HG02763 (cell line): ENCODE data around the gene CTNNA3.

Source experiments
- ATAC-seq: cut with Tn5 transposase; IDR thresholded peaks from one replicate; pipeline ENCODE4 v1.9.1; 2021; ENCODE audit warnings: mild to moderate bottlenecking, moderate library complexity; ENCODE audit not compliant: unreplicated experiment

Gene CTNNA3

DNA sequence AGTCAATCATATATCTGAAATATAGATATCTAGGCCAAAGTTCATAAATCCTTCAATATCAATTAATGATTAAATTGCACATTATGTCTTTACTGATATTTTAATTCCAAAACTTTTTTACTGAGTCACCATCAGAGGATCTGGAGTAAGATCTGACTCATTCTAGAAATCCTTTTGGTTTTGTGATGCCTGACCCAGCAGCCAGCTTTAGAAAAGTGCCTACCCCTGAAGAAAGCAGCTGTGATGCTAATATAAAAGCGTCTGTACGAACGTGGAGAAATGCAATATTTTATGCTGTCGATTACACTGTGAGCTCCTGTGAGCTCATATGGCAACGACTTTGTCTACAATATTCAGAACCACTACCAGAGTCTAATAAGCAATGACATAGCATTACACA is 912.7 kb downstream of the CTNNA3 start:
- no peak for ATAC-seq

DNA sequence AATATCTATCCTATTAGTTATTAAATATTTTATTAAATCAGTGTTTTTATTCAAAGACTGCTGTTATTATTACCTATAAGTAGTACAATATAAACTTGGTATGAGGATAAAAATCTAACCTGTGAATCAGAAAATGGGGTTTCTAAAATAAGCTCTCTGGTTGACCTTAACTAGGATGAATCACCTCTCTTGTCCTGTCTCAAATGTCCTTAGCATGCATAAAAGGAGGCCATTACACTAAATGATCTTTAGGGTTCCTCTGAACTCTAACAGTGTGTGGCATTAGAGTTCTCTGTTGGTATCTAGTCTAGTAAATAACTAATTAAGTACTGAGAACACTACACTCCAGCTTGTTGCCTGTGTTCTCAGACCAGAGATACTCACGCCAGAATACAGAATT is 913.2 kb downstream of the CTNNA3 start:
- ATAC-seq: no peak

DNA sequence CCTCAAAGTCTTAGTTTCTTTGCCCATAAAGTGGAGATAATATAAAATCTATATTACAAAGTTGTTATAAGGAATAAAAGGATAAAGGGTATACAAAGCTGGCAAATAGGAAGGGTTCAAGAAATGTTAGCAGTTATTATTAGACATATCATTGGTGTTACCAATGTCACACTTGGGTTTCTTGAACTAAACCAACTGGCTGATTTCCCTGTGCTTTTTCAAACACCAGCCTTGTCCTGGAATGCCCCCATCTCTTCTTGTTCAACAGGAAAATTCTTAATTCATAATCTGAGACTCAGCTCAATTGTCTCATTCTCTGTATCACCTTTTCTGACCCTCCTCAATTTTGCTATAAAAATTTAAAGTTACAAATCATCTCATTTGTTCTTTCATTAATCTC is 913.9 kb downstream of the CTNNA3 start:
- no peak for ATAC-seq

DNA sequence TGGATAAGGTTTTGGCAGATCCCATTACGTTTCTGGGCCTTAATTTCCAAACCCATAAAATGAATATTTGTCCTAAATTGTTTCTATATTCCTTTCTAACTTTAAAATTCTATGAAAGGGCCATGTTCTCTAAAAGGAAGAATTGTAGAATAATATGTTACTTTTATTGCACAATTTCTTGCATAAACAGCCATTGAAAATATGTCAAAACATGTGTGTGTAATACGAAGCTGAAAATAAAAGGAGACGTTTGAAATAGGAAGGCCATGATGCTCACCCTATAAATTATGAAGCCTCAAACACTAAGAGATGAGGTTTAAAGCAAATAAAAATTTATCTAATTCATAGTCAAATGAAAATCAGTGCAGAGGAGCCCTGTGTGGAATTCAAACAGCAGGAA is 915.2 kb downstream of the CTNNA3 start:
- ATAC-seq: no peak

DNA sequence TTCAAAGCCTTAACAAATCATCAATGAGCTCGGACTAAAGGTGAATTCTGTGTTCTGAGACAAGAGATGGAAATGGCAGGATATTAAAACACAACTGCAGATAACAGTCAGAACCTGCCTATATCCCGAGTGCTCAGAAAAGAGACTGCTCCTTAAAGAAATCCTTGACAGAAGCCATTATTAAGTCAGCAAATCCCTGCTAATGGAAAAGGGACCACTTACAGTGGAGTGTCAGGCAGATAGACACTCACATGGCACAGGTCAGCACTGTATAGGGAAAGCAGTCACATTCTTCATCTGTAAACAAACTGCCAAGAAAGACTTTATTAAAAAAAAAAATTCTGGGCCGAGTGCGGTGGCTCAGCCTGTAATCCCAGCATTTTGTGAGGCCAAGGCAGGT is 917.6 kb downstream of the CTNNA3 start:
- ATAC-seq: no peak

DNA sequence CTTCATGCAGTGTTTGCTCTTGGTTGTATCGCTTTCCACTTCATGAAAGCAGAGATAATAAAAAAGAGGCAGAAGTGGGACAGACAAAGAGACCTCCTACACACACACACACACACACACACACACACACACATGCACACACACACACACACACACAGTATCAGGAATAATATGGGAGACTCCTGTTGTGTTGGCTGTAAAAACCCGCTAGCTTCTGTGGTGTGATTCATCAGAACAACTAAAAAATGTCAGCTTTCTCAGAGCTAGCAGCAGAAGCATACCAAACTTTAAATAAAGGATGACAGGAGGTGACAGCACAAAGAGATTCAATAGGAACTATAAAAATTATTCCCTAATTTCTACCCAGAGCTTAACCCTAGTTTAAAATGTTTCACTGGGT is 918.3 kb downstream of the CTNNA3 start:
- ATAC-seq: no peak

DNA sequence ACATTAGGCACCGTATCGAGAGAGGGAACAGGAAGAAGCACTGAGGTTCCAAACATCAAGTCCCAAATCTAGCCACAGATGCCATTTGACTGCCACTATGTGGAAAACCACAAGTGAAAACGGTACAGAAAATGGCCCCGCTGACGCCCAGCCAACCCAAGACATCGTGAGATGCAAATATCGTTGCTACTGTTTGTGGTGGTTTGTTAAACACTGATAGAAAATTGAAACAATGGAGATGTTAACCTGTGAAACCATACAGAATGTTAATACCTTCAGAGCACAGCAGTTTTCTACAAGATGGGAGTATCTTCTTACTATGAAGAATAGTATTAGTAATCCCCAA is 922.5 kb downstream of the CTNNA3 start:
- no peak for ATAC-seq

DNA sequence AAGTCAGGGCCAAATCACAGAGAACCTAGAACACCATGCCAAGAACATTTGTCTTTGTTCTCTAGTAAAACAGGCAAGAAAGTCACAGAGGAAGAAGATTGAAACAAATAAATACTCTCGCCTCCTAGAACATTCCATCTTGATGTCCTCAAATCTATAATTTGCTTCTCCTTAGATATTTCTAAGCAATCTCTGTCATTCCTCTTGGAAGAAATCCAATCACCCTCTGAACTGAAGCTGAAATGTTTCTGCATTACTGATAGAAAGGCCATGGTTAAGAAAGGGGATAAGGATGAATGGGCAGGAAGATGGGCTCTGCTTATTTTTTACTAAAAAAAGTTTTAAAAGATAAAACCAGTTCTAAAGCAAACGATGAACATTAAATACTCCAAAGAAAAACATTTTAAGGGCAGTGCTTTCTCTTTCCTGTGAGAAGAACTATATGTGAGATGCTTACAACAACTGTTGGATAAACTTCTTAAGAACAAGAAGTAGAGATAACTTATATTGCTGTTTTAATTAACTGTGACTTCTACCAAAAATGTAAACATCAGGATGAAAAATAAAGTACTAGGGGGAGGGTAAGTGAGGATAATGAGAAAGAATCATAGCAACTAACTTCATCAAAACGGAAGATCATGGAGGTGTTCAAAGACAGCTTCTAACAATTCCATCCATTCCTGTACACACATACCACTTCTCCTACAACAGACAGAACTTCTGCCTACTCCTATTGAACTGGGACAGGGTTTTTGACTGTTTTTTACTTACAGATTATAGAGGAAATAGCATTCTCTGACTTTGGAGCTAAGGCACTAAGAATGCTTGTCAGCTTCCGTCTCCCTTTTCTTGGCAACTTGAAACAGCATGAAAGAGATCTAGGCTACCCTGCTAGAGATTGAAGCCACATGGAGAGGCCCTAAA is 923.2 kb downstream of the CTNNA3 start:
- ATAC-seq: no peak

DNA sequence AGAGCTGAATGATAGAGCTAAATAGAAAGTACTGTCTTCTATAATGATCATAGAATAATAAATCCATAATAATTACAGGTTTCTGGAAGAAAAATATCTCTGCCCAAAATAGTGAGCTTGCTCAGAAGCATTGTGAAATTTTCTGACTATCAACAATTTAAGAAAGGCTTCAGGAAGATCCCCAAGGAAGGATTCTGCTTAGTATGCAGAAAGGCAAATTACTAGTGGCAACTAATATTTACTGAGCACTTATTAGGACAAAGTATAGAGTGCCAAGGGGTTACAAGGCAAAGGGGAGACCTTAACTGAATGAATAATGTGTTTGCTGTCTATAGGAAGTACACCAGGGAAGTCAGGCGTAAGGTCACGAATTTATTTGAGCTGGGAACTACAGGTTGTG is 928.3 kb downstream of the CTNNA3 start:
- no peak for ATAC-seq

DNA sequence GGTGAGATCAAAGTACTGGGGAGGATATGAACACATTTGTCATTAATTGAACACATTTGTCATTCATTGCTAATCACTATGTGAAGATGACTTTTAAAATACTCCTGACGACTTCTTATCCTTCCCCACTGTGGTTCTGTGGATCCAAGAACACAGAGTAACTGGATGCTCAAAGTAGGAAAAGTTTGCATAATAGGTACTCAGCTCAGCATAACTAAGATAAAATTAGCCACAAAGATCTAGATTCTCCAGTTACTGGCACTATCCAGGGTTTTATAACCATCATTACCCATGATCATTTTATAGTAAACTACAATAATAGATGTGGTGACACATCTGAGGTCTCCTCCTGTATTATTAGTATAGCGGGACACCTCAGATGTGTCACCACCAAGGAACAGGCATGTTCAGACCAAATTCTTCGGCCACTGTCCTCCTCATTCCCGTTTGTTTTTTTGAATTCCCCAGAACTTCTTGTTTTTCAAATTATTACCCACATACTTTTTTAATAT is 933.7 kb downstream of the CTNNA3 start:
- ATAC-seq: no peak

DNA sequence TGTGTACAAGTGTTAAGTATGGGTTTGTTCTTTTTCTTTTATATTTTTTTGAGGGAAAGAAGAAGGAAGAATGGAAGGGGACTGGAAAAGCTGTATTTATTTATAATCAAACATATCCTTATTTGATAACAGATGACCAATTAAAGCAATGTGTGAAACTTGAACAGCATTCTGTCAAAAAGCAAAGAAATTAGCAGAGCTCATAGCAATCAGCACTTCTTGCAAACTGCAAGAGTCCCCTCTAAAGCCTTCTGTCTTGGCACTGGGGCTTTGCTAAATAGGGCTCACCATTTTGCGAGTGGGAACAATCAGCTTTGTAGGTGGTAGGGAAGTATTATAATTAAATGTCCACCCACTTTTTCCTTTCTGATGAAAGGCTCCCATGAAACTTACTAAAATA is 935.1 kb downstream of the CTNNA3 start:
- no peak for ATAC-seq

DNA sequence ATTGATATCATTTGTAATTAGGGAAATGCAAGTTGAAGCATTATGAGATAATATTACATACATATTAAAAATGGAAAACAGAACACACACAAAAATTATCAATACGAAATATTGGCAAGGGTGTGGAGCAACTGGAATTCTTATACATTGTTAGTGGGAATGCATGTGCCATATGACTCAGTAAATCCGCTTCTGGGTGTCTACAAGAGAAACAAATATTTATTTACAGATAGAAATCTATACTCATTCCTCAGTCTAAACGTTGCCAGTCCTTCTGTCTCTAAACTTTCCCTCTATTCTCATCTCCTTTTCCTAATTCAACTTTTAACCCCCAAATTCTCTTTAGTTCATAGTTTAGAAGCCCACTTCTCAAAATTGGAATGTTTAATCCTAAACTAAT is 940.5 kb downstream of the CTNNA3 start:
- no peak for ATAC-seq

DNA sequence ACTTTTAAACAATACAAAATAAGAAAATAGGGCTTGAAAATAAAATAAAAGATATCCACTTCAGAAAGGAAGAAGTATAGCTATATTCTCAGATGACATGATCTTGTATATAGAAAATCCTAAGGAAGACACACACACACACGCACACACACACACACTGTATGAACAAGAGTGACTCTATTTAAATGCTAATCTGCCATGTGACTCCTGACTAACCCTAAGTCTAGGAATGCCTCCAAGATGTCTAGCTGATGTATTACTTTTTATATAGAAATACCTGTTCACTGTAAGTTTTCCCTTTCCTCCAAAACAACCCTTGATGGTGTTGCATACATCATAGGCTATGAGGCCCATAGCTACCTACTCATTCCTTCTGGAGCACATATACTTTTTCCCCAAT is 943.3 kb downstream of the CTNNA3 start:
- ATAC-seq: no peak

DNA sequence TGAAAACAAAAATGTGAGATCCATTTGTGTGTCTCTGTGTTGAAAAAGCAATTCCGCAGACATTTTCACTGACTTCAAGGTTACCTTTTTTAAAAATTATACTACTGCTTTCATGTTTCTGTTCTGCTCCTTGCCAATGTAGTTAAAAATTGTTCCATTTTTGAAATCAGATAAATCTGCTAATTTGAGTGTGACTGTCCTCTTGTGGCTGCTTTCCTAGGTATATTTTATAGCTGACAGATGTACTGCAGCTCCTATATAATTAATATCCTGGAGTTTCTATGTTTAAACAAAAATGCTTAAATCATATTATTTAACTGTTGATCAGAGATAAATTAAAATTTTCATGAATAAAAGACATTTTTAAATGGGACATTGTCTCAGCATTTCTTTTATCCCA is 947.8 kb downstream of the CTNNA3 start:
- no peak for ATAC-seq

DNA sequence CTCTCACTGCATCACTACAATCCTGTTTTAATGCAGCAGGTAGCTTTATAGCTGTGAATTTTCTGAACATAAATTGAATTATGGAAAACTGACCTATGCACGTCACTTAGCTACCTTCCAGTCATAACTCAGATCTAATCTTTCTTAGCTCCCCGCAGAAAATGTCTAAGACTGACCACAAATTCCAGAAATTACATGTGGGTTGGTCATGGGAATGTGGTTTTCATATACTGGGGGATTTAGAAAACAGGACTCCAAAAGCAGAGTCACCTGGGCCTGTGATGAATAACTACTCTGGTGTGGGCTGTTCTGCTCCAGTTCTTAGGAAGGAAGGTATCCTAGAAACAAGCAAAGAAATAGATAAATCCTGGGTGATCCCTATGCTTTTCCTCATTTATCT is 948.5 kb downstream of the CTNNA3 start:
- no peak for ATAC-seq

DNA sequence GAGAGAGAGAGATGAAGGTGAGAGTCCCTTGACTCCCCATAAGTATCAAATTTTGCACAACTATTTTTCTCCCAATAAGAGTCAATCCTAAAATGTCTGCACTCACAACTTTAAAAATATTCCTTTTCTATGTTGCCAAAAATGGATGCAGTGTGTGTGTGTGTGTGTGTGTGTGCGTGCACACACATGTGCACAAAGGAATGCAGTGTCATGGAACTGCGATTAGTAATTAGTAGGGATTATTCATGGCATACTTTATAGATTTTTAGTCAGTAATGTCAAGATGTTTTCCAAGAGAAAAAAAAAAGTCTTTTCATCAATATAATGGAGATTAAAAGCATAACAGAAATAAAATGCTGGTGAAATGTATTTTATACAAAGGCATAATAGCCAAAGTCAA is 949.3 kb downstream of the CTNNA3 start:
- no peak for ATAC-seq

DNA sequence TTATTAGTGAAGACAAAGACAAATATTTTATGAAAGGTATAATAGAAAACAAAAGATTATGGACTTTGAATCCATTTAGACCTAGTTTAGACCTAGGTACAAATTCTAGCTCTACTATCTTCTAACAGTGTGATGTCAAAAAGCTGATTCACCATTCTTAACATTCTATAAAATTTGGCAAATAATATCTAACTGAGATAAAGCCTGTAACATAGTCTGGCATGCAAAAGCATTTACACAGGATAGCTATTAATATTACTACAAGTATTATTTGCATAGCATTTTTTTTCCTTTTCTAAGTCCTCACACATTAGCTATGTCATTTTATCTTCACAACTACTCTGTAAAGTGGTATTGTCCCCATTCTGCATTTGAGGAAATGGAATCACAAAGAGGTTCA is 949.7 kb downstream of the CTNNA3 start:
- ATAC-seq: no peak

DNA sequence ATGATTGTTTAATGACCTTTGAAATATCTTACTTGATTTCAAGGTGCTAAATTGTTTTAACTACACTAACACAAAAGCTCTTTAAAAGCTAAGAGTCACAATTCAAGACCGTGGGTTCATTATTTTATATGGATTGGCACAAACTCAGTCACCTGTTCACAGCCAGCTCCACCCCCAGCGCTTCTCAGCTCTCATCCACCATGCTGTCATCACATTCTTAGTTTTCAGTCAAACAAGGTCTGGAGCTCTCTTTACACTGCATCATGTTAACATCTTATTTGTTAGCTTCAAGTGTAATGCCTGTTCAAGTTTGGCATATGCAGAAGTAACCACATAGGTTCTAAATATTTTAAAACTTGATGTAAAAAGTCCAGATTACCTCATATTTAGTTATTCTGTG is 951.1 kb downstream of the CTNNA3 start:
- ATAC-seq: no peak

DNA sequence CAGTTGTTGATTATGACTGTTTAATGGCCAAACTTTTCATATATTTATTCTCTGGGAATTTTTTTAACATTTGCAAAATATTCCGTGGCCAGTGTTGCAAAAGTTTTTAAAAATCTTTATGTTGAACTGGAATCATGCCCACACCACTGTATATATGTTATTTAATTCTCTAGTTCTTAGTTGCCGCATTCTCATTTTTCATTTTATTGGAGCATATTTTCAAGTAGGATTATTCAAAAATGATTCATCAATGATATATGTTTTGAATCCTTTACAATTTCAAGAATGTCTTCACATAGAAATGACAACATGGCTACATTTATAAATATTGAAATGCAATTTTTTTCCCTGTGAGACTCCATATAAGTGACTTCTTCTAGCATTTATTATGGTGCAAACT is 958.8 kb downstream of the CTNNA3 start:
- ATAC-seq: no peak

DNA sequence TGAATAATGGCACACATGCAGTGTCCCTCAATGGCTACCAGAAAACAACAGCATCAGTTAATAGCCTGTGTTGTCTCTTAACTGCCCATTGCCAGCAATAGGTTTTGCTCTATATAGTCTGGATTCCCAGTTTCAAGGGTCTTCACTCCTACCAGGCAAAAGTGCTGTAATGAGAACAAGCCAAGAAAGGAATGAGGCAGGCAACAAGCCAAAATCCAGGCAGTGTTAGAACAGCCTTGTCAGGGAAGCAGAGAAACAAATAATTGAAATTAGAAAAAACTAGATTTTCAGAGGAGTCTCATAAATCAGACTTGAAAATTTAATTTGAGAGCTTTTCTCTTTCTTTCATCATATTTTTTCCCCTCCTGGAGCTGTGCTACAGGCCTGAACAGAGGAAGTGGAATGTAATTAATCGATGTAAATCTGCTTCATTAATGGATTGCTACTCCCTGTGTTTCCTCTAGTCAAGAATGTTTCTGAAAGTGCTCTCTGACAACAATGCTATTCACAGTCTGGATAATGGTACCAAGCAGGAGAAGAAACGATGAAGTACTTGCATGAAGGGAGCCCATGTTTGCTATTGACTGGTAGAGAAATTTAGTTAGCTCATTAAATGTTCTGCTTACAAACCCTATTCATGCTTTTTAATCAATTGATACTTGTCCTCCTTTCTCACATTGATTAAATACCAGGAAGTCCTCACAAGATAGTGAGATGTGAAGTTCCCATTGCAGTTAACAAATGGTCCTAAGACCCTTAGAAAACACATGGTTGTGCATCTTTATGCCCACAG is 972.2 kb downstream of the CTNNA3 start:
- no peak for ATAC-seq

DNA sequence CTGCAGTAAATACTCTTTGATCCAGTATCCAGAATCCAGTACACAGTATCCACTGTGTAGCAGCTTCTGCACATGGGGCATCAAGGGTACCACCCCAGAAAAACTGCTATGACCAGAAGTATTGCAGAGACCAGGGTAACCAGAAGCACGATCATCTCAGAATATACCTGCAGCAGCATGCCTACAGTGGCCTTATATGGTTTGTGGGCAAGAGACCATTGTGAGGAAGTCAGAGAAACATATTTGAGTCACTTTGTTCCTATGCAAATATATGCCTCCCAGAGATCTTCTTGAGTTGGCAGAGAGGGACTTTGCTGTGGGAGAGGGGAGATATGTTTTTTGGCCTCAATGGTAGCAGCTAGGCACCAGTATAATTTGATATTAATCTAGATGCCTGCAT is 976.5 kb downstream of the CTNNA3 start:
- ATAC-seq: no peak
